ENCODE measurements around the gene LMBR1L. TPM values are rescaled to one million over a fixed set of nuclear protein-coding genes. Genes with fewer than 3 reads are reported as not detected.

The LMBR1L gene
- total RNA-seq, 6 donors from 2014 or later, result 20.4 to 108 (median 57.7) TPM

GRCh38 chr12:49052451-49053208, 58.0 kb downstream of the LMBR1L start:
- Histone ChIP-seq H3K4me1 (peaks cover 26 to 33% (median 27%) of the 10 kb centered on the region in 4 donors), H3K27ac (no peak overlapping the region), H3K4me3 (no peak overlapping the region), H3K36me3 (peaks cover 52 to 77% (median 74%) of the 10 kb centered on the region in 4 donors), H3K9me3 (no peaks in the 10 kb centered on the region), H3K27me3 (no peaks in the 10 kb centered on the region)
- peak in 1 of 2 donors; percentile 55 for DNase-seq
- TF ChIP-seq CTCF (IDR thresholded peaks at IDR 0.05) (no peak), POLR2AphosphoS5 (IDR thresholded peaks at IDR 0.05) (no peak), POLR2A (IDR thresholded peaks at IDR 0.05) (no peak), EP300 (IDR thresholded peaks at IDR 0.05) (no peak)
- WGBS, 2 donors, result 90 to 92% methylated on average over 12 to 16 of the region's 16 CpGs
- no peak for ATAC-seq (ENCODE audit: low FRiP score in 2 of 2)

- Histone ChIP-seq H3K36me3 (peaks cover 56 to 84% (median 80%) of the 10 kb centered on the region in 4 donors), H3K4me3 (no peak overlapping the region), H3K4me1 (peaks cover 19 to 25% (median 19%) of the 10 kb centered on the region in 4 donors), H3K27ac (no peak overlapping the region), H3K27me3 (no peaks in the 10 kb centered on the region), H3K9me3 (no peaks in the 10 kb centered on the region)
- DNase-seq, result peak; percentile 18 to 28
- 89% methylated on average over 20 of the region's 20 CpGs for WGBS, 2 donors
- no peak for TF ChIP-seq CTCF (IDR thresholded peaks at IDR 0.05)
- TF ChIP-seq POLR2AphosphoS5 (IDR thresholded peaks at IDR 0.05), result no peak
- TF ChIP-seq EP300 (IDR thresholded peaks at IDR 0.05), result no peak
- no peak for TF ChIP-seq POLR2A (IDR thresholded peaks at IDR 0.05)
- ATAC-seq (ENCODE audit: low FRiP score in 2 of 2), result no peak
Measured at GRCh38 chr12:49051777-49052438, 58.7 kb downstream of the LMBR1L start.

GRCh38 chr12:49051373-49051764, 59.3 kb downstream of the LMBR1L start:
- no peak for ATAC-seq (ENCODE audit: low FRiP score in 2 of 2)
- no peak for TF ChIP-seq POLR2A (IDR thresholded peaks at IDR 0.05)
- TF ChIP-seq CTCF (IDR thresholded peaks at IDR 0.05), result no peak
- no peak for TF ChIP-seq EP300 (IDR thresholded peaks at IDR 0.05)
- no peak for TF ChIP-seq POLR2AphosphoS5 (IDR thresholded peaks at IDR 0.05)
- Histone ChIP-seq H3K36me3 (peaks cover 59 to 90% (median 85%) of the 10 kb centered on the region in 4 donors), H3K27ac (no peak overlapping the region), H3K4me3 (no peak overlapping the region), H3K4me1 (peaks cover 13 to 20% (median 14%) of the 10 kb centered on the region in 4 donors), H3K27me3 (no peaks in the 10 kb centered on the region), H3K9me3 (no peaks in the 10 kb centered on the region)
- WGBS, 2 donors, result 93 to 95% methylated on average over 8 to 18 of the region's 18 CpGs
- peak in 1 of 2 donors; percentile 64 for DNase-seq

DNA sequence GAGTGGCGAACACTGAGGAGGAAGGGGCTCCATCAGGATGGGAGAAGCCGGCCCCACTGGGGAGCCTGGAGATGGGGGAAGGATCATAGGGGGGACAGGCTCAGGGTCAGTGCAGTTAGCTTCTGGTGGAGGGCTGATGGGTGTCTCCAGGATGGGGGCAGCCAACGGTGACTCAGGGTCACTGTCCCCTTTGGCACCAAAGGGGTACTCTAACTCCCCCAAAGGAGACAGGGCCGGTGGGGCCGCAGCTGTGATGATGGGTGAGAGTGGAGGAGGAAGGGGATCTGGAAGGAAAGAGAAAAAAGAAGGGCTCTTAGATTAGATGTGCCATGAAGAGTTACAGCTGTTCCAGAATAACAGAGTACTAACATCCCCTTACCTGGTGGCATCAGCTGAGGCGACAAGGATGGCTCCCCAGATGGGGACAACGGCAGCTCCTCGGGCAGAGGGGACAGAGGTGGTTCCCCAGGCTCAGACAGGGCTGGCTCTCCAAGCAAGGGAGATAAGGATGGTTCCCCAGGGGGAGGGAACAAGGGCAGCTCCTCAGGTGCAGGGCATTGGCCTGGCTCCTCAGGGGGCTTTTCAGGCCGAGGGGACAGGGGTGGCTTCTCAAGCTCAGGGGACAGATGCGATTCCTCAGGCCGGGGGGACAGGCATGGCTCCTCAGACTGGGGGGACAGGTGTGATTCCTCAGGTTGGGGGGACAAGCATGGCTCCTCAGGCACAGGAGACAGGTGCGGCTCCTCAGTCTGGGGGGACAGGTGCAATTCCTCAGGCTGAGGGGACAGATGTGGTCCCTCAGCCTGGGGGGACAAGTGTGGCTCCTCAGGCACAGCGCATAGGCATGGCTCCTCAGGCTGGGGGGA, 59.9 kb downstream of the LMBR1L start:
- Histone ChIP-seq H3K4me3 (no peak overlapping the region), H3K27me3 (no peaks in the 10 kb centered on the region), H3K27ac (no peak overlapping the region), H3K36me3 (peaks cover 66 to 96% (median 92%) of the 10 kb centered on the region in 4 donors), H3K9me3 (no peaks in the 10 kb centered on the region), H3K4me1 (peaks cover 7 to 14% (median 8%) of the 10 kb centered on the region in 4 donors)
- TF ChIP-seq POLR2A (IDR thresholded peaks at IDR 0.05) (no peak), CTCF (IDR thresholded peaks at IDR 0.05) (no peak), EP300 (IDR thresholded peaks at IDR 0.05) (no peak), POLR2AphosphoS5 (IDR thresholded peaks at IDR 0.05) (no peak)
- WGBS, 2 donors, result 95% methylated on average over 11 to 12 of the region's 13 CpGs
- DNase-seq (peak in 1 of 2 donors; percentile 19), ATAC-seq (ENCODE audit: low FRiP score in 2 of 2) (no peak)

Measured in upper lobe of left lung (tissue), 6 donors.